GM18502 (cell line): ENCODE data around the gene SPECC1L.

Experiments
- ATAC-seq: cut with Tn5 transposase; IDR thresholded peaks from one replicate; pipeline ENCODE4 v1.9.1; 2021; ENCODE audit warnings: mild to moderate bottlenecking; ENCODE audit not compliant: unreplicated experiment, poor library complexity

Gene SPECC1L

GRCh38 chr22:24410110-24410856 is 139.7 kb downstream of the SPECC1L start:
- ATAC-seq, result no peak

- ATAC-seq, result no peak
These were observed 140.8 kb downstream of the SPECC1L start for GRCh38 chr22:24411256-24412004.

GRCh38 chr22:24412274-24412673 is 141.6 kb downstream of the SPECC1L start:
- ATAC-seq, result no peak

- no peak for ATAC-seq
These were observed 142.6 kb downstream of the SPECC1L start for GRCh38 chr22:24413271-24413670.

GRCh38 chr22:24413736-24414385 is 143.2 kb downstream of the SPECC1L start:
- ATAC-seq, result no peak

GRCh38 chr22:24414523-24414922 is 143.9 kb downstream of the SPECC1L start:
- no peak for ATAC-seq

GRCh38 chr22:24414984-24415945 is 144.6 kb downstream of the SPECC1L start:
- no peak for ATAC-seq

GRCh38 chr22:24416095-24416494 is 145.5 kb downstream of the SPECC1L start:
- no peak for ATAC-seq

- no peak for ATAC-seq
These were observed 146.0 kb downstream of the SPECC1L start for GRCh38 chr22:24416611-24417010.

- ATAC-seq, result no peak
These were observed 146.6 kb downstream of the SPECC1L start for GRCh38 chr22:24417200-24417599.

GRCh38 chr22:24417901-24418641 is 147.4 kb downstream of the SPECC1L start:
- no peak for ATAC-seq

- ATAC-seq, result no peak
These were observed 148.3 kb downstream of the SPECC1L start for GRCh38 chr22:24418786-24419474.

- ATAC-seq, result no peak
These were observed 148.8 kb downstream of the SPECC1L start for GRCh38 chr22:24419475-24419850.

- no peak for ATAC-seq
These were observed 149.7 kb downstream of the SPECC1L start for GRCh38 chr22:24420072-24420976.

- no peak for ATAC-seq
These were observed 150.3 kb downstream of the SPECC1L start for GRCh38 chr22:24420977-24421343.

- ATAC-seq, result no peak
These were observed 150.8 kb downstream of the SPECC1L start for GRCh38 chr22:24421428-24421931.

- no peak for ATAC-seq
These were observed 151.6 kb downstream of the SPECC1L start for GRCh38 chr22:24422102-24422665.
